Muscle of leg (tissue), 11 donors: ENCODE results near the gene GREB1. TPM values are rescaled to one million over a fixed set of nuclear protein-coding genes. Genes with fewer than 3 reads are reported as not detected.

Experiments
- DNase-seq: peaks from one replicate; pipeline ENCODE4 v3.0.0; 2013
- H3K27ac ChIP-seq: one replicate; pipeline ENCODE4 v1.5.1; 2013; ENCODE audit warnings: mild to moderate bottlenecking, low read length, control low read depth
- H3K27me3 ChIP-seq: one replicate; pipeline ENCODE4 v1.6.1; 2013; ENCODE audit warnings: low read length; ENCODE audit not compliant: control insufficient read depth, insufficient read depth
- H3K36me3 ChIP-seq: one replicate; pipeline ENCODE4 v1.6.1; 2013; ENCODE audit warnings: low read length; ENCODE audit not compliant: control insufficient read depth, insufficient read depth
- H3K4me1 ChIP-seq: one replicate; pipeline ENCODE4 v1.6.1; 2013; ENCODE audit warnings: low read length; ENCODE audit not compliant: control insufficient read depth, insufficient read depth
- H3K4me3 ChIP-seq: one replicate; pipeline ENCODE4 v1.5.1; 2013; ENCODE audit warnings: low read length, control low read depth
- H3K9me3 ChIP-seq: replicated peaks from 2 replicates; pipeline ENCODE4 v1.6.1; 2013; ENCODE audit warnings: low read depth, low read length; ENCODE audit not compliant: control insufficient read depth
- WGBS: methylation state at CpG from one replicate; pipeline ENCODE4 v1.1.5; 2013; ENCODE audit warnings: missing lambda C conversion rate; ENCODE audit not compliant: insufficient coverage; 5-methylcytosine and 5-hydroxymethylcytosine counted together
- polyA plus RNA-seq, 8 donors: library from polyadenylated mRNA; unstranded; fragments of 120-200 nt; gene quantifications; one replicate each; pipeline versions ENCODE4 v1.2.1 to v1.2.3, GENCODE V29; 2013; ENCODE audit warnings: inconsistent platforms in 1 of 8, low replicate concordance in 1 of 8; ENCODE audit not compliant: insufficient read length in 8 of 8, insufficient read depth in 1 of 8
- total RNA-seq: library from RNA; stranded (reverse); fragments of 120-200 nt; gene quantifications from one replicate; pipeline ENCODE4 v1.2.4, GENCODE V29; 2013

Gene GREB1
- total and polyA plus RNA-seq, 9 donors, result 6.5 to 14.4 (median 10.5) TPM

DNA sequence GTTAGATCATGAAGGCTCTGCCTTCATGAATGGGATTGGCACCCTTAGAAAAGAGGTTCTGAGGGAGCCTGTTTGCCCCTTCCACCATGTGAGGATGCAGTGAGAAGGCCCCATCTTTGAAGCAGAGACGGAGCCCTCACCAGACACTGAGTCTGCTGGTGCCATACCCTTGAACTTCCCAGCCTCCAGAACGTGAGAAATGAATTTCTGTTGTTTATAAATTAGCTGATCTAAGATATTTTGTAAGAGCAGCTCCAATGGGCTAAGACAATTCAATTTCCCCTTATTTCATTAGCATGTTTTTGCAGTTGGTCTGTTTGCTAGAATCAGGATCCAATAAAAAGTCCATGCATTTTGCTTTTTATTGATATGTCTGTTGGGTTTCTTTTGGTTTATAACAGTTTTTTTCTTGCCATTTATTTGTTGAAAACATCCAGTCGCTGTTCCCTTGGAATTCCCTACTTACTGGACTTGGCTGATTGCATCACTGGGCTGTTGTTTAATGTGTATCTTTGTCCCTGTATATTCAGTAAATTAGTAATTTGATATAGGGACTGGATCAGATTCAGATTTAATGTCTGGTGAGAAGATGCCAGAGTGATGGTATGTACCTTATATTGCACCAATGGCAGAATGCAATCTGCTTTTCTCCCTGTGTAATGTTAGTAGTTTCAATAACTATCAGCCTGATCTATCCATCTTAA, 24.0 kb upstream of the GREB1 start:
- Histone ChIP-seq H3K9me3 (no peaks in the 10 kb centered on the region), H3K4me3 (no peak overlapping the region), H3K27ac (no peak overlapping the region), H3K4me1 (peaks cover 11% of the 10 kb centered on the region), H3K36me3 (no peaks in the 10 kb centered on the region), H3K27me3 (no peaks in the 10 kb centered on the region)
- no peak for DNase-seq
- WGBS, result no CpG with 5 or more reads among the region's 3 CpGs

DNA sequence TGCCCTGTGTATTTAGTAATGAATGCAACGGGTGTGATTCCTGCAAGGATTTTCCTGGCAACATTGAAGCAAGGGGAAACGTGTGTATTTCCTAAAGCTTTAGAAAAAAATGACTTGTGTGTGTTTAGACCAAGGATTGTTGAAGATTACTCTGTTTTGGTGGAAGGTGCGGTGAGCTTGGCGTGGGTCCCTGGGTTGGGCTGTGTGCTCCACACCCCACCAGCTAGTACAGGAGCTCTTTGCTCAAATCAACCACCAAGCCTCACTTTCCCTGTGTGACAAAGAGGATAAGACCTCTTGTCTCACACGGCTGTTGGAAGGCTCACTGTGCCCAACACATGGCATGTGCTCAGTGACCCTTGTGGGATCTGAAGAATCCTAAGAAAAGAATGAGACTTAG, 21.4 kb upstream of the GREB1 start:
- H3K27me3 ChIP-seq, result no peaks in the 10 kb centered on the region
- H3K9me3 ChIP-seq, result no peaks in the 10 kb centered on the region
- no peak for DNase-seq
- no peak overlapping the region for H3K27ac ChIP-seq
- peaks cover 10% of the 10 kb centered on the region for H3K4me1 ChIP-seq
- WGBS, result 85% methylated on average over 4 of the region's 5 CpGs
- H3K36me3 ChIP-seq, result no peaks in the 10 kb centered on the region
- H3K4me3 ChIP-seq, result no peak overlapping the region

- H3K4me3 ChIP-seq, result no peak overlapping the region
- peaks cover 6% of the 10 kb centered on the region for H3K4me1 ChIP-seq
- WGBS, result 80% methylated on average over 2 of the region's 5 CpGs
- no peaks in the 10 kb centered on the region for H3K9me3 ChIP-seq
- H3K27ac ChIP-seq, result no peak overlapping the region
- H3K36me3 ChIP-seq, result no peaks in the 10 kb centered on the region
- no peak for DNase-seq
- H3K27me3 ChIP-seq, result no peaks in the 10 kb centered on the region
Measured at GRCh38 chr2:11513319-11513718, 20.5 kb upstream of the GREB1 start.

DNA sequence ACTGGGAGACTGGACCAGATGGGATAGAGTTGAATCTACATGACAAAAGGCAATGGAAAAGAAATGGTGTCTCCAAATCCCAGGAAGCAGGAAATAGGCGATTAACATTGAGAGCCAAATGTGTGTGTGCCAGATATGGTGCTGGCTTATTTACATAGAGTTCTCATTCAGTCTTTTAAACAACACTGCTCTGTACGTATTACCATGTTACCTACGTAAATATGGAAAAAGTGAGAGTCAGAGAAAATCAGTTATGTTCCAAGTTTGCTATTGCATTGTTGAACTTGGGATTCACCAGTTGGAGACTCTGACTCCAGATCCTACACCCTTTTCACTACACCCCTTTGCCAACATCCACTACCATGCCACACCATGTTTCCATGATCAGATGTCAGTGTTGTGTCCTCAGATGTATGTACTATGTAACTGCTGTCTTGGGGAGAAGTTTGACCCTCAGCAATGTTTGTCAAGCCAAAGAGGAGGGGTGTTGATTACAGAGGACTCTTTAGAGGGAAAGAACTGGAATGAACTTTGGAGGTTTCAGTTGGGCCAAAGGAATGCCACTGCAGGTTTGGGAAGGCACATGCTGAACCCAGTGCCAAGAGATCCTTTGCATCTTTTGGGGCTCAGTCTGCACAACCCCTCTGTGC, 19.6 kb upstream of the GREB1 start:
- no CpG with 5 or more reads among the region's 3 CpGs for WGBS
- H3K27me3 ChIP-seq, result no peaks in the 10 kb centered on the region
- peaks cover 6% of the 10 kb centered on the region for H3K4me1 ChIP-seq
- no peak overlapping the region for H3K4me3 ChIP-seq
- H3K9me3 ChIP-seq, result no peaks in the 10 kb centered on the region
- no peaks in the 10 kb centered on the region for H3K36me3 ChIP-seq
- DNase-seq, result no peak
- no peak overlapping the region for H3K27ac ChIP-seq

- H3K9me3 ChIP-seq, result no peaks in the 10 kb centered on the region
- H3K4me3 ChIP-seq, result no peak overlapping the region
- peaks cover 6% of the 10 kb centered on the region for H3K4me1 ChIP-seq
- H3K27me3 ChIP-seq, result no peaks in the 10 kb centered on the region
- no peak for DNase-seq
- no peaks in the 10 kb centered on the region for H3K36me3 ChIP-seq
- H3K27ac ChIP-seq, result no peak overlapping the region
- WGBS, result 89% methylated on average over 4 of the region's 6 CpGs
Measured at GRCh38 chr2:11514904-11515303, 18.9 kb upstream of the GREB1 start.

DNA sequence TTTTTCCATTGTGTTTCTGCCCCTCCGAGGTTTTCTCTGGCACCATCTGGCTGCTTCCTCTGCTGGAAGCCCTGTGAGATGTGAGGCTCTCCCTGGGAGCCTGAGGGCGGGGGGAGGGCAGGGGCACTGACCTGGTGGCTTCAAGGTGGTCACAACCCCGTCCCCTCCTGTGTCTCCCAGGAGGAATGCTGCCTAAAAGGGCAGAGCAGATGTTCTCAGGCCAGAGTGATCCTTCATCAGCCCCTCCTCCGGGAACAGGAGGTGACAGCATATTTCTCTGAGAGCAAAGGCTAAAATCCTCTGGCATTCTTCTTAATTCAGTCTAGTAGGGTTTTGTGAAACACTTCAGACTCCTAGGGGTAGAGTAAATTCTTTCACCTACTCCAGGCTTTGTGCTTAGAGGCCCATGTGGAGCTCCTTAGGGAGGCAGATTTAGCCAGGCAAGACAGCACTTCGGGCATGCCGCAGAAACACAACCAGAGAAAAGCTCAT, 18.3 kb upstream of the GREB1 start:
- no peak for DNase-seq
- Histone ChIP-seq H3K4me1 (peaks cover 6% of the 10 kb centered on the region), H3K27me3 (no peaks in the 10 kb centered on the region), H3K9me3 (no peaks in the 10 kb centered on the region), H3K4me3 (no peak overlapping the region), H3K27ac (no peak overlapping the region), H3K36me3 (no peaks in the 10 kb centered on the region)
- WGBS, result 51% methylated on average over 4 of the region's 6 CpGs

- WGBS, result 89% methylated on average over 10 of the region's 10 CpGs
- no peak for DNase-seq
- H3K27ac ChIP-seq, result no peak overlapping the region
- H3K4me1 ChIP-seq, result peaks cover 6% of the 10 kb centered on the region
- H3K9me3 ChIP-seq, result no peaks in the 10 kb centered on the region
- no peaks in the 10 kb centered on the region for H3K36me3 ChIP-seq
- no peak overlapping the region for H3K4me3 ChIP-seq
- H3K27me3 ChIP-seq, result no peaks in the 10 kb centered on the region
Measured at GRCh38 chr2:11516984-11517648, 16.7 kb upstream of the GREB1 start.

DNA sequence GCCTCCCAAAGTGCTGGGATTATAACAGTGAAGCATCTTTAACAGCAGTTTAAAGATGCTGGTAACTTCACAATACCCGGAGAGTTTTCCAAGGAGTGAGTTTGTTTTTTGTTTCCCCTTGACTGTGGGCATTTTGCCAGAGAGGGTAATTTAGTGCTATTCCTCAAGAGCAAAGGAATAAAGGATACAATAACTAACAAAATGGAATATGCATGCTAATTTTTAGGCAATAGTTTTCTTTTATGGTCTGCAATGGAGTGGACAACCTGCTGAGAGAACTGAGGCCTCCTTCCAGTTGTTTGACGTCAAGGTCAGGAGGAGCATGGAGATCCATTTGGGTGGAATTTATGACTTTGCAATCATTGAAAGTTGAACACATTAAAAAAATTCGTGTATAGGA, 15.9 kb upstream of the GREB1 start:
- Histone ChIP-seq H3K27ac (no peak overlapping the region), H3K36me3 (no peaks in the 10 kb centered on the region), H3K27me3 (no peaks in the 10 kb centered on the region), H3K4me3 (no peak overlapping the region), H3K9me3 (no peaks in the 10 kb centered on the region), H3K4me1 (peaks cover 6% of the 10 kb centered on the region)
- no peak for DNase-seq
- 63% methylated on average over 2 of the region's 3 CpGs for WGBS

DNA sequence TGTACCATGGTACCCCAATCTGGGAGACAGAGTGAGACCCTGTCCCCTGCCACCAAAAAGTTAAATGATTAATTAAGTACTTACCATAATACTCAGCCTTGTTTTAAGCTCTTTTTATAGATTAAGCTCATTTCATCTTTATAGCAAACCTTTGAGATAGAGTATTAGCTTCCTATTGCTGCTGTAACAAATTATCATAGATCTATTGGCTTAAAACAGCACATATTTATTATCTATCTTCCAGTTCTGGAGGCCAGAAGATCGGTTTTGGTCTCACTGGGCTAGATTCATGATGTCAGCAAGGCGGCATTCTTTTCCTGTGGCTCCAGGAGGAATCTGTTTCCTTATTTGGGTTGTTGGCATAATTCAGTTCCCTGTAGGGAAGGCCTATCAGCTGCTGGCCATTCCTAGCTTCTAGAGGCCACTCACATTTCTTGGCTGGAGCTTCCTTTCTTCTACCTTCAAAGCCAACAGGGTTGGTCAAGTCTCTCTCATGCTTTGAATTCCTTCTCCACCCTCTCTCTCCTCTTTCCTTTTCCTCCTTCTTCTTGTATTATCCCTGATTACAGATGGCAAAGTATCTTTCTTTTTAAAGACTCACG, 13.7 kb upstream of the GREB1 start:
- peaks cover 6% of the 10 kb centered on the region for H3K4me1 ChIP-seq
- WGBS, result 80% methylated on average over 1 of the region's 3 CpGs

GRCh38 chr2:11521775-11522174, 12.1 kb upstream of the GREB1 start:
- H3K27me3 ChIP-seq, result no peaks in the 10 kb centered on the region
- WGBS, result 60% methylated on average over 4 of the region's 8 CpGs
- H3K9me3 ChIP-seq, result no peaks in the 10 kb centered on the region
- no peaks in the 10 kb centered on the region for H3K36me3 ChIP-seq
- H3K4me3 ChIP-seq, result no peak overlapping the region
- H3K27ac ChIP-seq, result no peak overlapping the region
- no peaks in the 10 kb centered on the region for H3K4me1 ChIP-seq
- DNase-seq, result no peak

More for the DNA sequence above, 13.7 kb upstream of the GREB1 start:
- no peak overlapping the region for H3K4me3 ChIP-seq
- DNase-seq, result no peak
- H3K27me3 ChIP-seq, result no peaks in the 10 kb centered on the region
- no peaks in the 10 kb centered on the region for H3K36me3 ChIP-seq
- no peaks in the 10 kb centered on the region for H3K9me3 ChIP-seq
- no peak overlapping the region for H3K27ac ChIP-seq
